SU-DHL-6 (cell line): ENCODE data around the gene RNASET2.

Experiments
- H2AFZ ChIP-seq: fragments of 200-600 bp; sonication (generic); 2 replicates; pipeline ENCODE4 v1.6.1; 2014; ENCODE audit warnings: low read depth, mild to moderate bottlenecking, moderate library complexity, mixed read lengths, antibody characterized with exemption, low read length; ENCODE audit not compliant: severe bottlenecking
- H3F3A ChIP-seq: fragments of 200-600 bp; shearing (Covaris generic); 2 replicates; pipeline ENCODE4 v1.6.0; 2016; ENCODE audit warnings: antibody characterized with exemption, mild to moderate bottlenecking; ENCODE audit not compliant: insufficient read depth
- H3K27ac ChIP-seq: fragments of 200-600 bp; sonication (generic); 2 replicates; pipeline ENCODE4 v1.5.1; 2016; ENCODE audit warnings: low read depth, mild to moderate bottlenecking, low read length, moderate library complexity, mixed read lengths
- H3K27me3 ChIP-seq: fragments of 200-600 bp; sonication (generic), shearing (Covaris generic); 2 replicates; pipeline ENCODE4 v1.6.0; 2014; ENCODE audit warnings: mild to moderate bottlenecking, low read length
- H3K36me3 ChIP-seq: fragments of 200-600 bp; sonication (generic); 2 replicates; pipeline ENCODE4 v1.6.1; 2014; ENCODE audit warnings: mild to moderate bottlenecking, low read length, mixed read lengths
- H3K4me2 ChIP-seq: fragments of 300-600, 200-600 bp; shearing (Covaris generic), sonication (generic); 2 replicates; pipeline ENCODE4 v1.6.0; 2014; ENCODE audit warnings: low read length, low read depth, mild to moderate bottlenecking; ENCODE audit not compliant: poor library complexity, severe bottlenecking
- H3K4me3 ChIP-seq: fragments of 200-600 bp; sonication (generic); 2 replicates; pipeline ENCODE4 v1.5.1; 2014; ENCODE audit warnings: antibody characterized with exemption, low read length, mild to moderate bottlenecking, mixed read lengths; ENCODE audit not compliant: insufficient read depth, poor library complexity, severe bottlenecking
- H3K79me2 ChIP-seq: fragments of 200-600 bp; sonication (generic); 2 replicates; pipeline ENCODE4 v1.6.1; 2014; ENCODE audit warnings: mild to moderate bottlenecking, low read length, moderate library complexity; ENCODE audit not compliant: insufficient read depth
- H3K9ac ChIP-seq: fragments of 200-600 bp; sonication (generic); 2 replicates; pipeline ENCODE4 v1.7.0; 2014; ENCODE audit warnings: mild to moderate bottlenecking, low read length
- H3K9me2 ChIP-seq: fragments of 200-600 bp; sonication (generic); replicated peaks from 2 replicates; pipeline ENCODE4 v1.6.1; 2014; ENCODE audit warnings: low read length; ENCODE audit not compliant: insufficient read depth
- H3K9me3 ChIP-seq: fragments of 200-600 bp; sonication (generic); 2 replicates; pipeline ENCODE4 v1.6.1; 2014; ENCODE audit warnings: low read length, mixed read lengths; ENCODE audit not compliant: insufficient read depth
- H4K20me1 ChIP-seq: fragments of 200-600 bp; sonication (generic); 2 replicates; pipeline ENCODE4 v1.6.1; 2014; ENCODE audit warnings: low read depth, mild to moderate bottlenecking, antibody characterized with exemption, low read length, moderate library complexity, mixed read lengths
- CTCF ChIP-seq: fragments of 200-600 bp; sonication (generic); IDR thresholded peaks from one replicate; pipeline ENCODE4 v1.5.1; 2017; ENCODE audit warnings: antibody characterized with exemption, mild to moderate bottlenecking, low read length, moderate library complexity; ENCODE audit not compliant: insufficient read depth, poor library complexity, severe bottlenecking
- EZH2phosphoT487 ChIP-seq: fragments of 200-600 bp; sonication (generic), shearing (Covaris generic); conservative IDR thresholded peaks from 2 replicates; pipeline ENCODE4 v1.6.1; 2018; ENCODE audit warnings: mild to moderate bottlenecking, antibody characterized with exemption, low read length, moderate library complexity, mixed read lengths

Gene RNASET2

GRCh38 chr6:166972101-166972500 lies 15.8 kb upstream of the RNASET2 start:
- H3K9ac ChIP-seq, result no peak overlapping the region
- H3K4me2 ChIP-seq, result no peak overlapping the region
- no peaks in the 10 kb centered on the region for H3K9me3 ChIP-seq
- no peak overlapping the region for H2AFZ ChIP-seq
- no peak for TF ChIP-seq CTCF
- TF ChIP-seq EZH2phosphoT487, result no peak
- no peaks in the 10 kb centered on the region for H3K36me3 ChIP-seq
- no peak overlapping the region for H3K27ac ChIP-seq
- no peaks in the 10 kb centered on the region for H3K9me2 ChIP-seq
- H3K27me3 ChIP-seq, result no peaks in the 10 kb centered on the region
- H3F3A ChIP-seq, result no peaks in the 10 kb centered on the region
- H3K79me2 ChIP-seq, result no peaks in the 10 kb centered on the region
- H4K20me1 ChIP-seq, result no peaks in the 10 kb centered on the region
- no peak overlapping the region for H3K4me3 ChIP-seq

- H3K36me3 ChIP-seq, result no peaks in the 10 kb centered on the region
Measured at GRCh38 chr6:166971271-166971670, 14.9 kb upstream of the RNASET2 start.

GRCh38 chr6:166970776-166971175 lies 14.4 kb upstream of the RNASET2 start:
- Histone ChIP-seq H3K27me3 (no peaks in the 10 kb centered on the region), H3K9ac (no peak overlapping the region), H3K9me2 (no peaks in the 10 kb centered on the region), H2AFZ (no peak overlapping the region), H4K20me1 (no peaks in the 10 kb centered on the region), H3K4me2 (no peak overlapping the region), H3K9me3 (no peaks in the 10 kb centered on the region), H3K4me3 (no peak overlapping the region), H3K36me3 (no peaks in the 10 kb centered on the region), H3K27ac (no peak overlapping the region), H3K79me2 (no peaks in the 10 kb centered on the region), H3F3A (no peaks in the 10 kb centered on the region)
- TF ChIP-seq CTCF (no peak), EZH2phosphoT487 (no peak)

More at GRCh38 chr6:166971271-166971670, 14.9 kb upstream of the RNASET2 start:
- TF ChIP-seq EZH2phosphoT487 (no peak), CTCF (no peak)
- Histone ChIP-seq H3K27ac (no peak overlapping the region), H2AFZ (no peak overlapping the region), H4K20me1 (no peaks in the 10 kb centered on the region), H3K27me3 (no peaks in the 10 kb centered on the region), H3F3A (no peaks in the 10 kb centered on the region), H3K9me3 (no peaks in the 10 kb centered on the region), H3K4me3 (no peak overlapping the region), H3K9me2 (no peaks in the 10 kb centered on the region), H3K4me2 (no peak overlapping the region), H3K9ac (no peak overlapping the region), H3K79me2 (no peaks in the 10 kb centered on the region)
